ENCODE data around the gene PLEKHB1.
A peak's percentile ranks its signal among the peaks of the same experiment; 100 is the strongest.

The PLEKHB1 gene

GRCh38 chr11:73645972-73646631, at the start of gene PLEKHB1:
TSS of gene PLEKHB1 (plus strand) at chr11:73646581. CDS start at chr11:73646609, 28 bp downstream.
- peak within 1 kb of the TSS; percentile 19 for H2AFZ ChIP-seq
- no peak within 1 kb of the TSS for H3K9ac ChIP-seq
- H3K27ac ChIP-seq: no peak within 1 kb of the TSS
- no peaks in the 10 kb centered on the region for H3K27me3 ChIP-seq (ENCODE audit: control insufficient read depth, insufficient read depth, low read length)
- H3K9me3 ChIP-seq (ENCODE audit: control insufficient read depth, low read length): no peaks in the 10 kb centered on the region
- H3K4me2 ChIP-seq (ENCODE audit: low read length): peak within 1 kb of the TSS; percentile 68
- no peaks in the 10 kb centered on the region for H3K4me1 ChIP-seq
- no peaks in the 10 kb centered on the region for H3K79me2 ChIP-seq
- peak within 1 kb of the TSS; percentile 54 for H3K4me3 ChIP-seq (ENCODE audit: low read depth, low read length)
- no peak for TF ChIP-seq CTCF (IDR thresholded peaks at IDR 0.05)
- H3K36me3 ChIP-seq (ENCODE audit: control insufficient read depth, insufficient read depth, low read length): no peaks in the 10 kb centered on the region

GRCh38 chr11:73597336-73597955, 48.9 kb upstream of the PLEKHB1 start:
- H2AFZ ChIP-seq: peak overlapping the region; percentile 96
- H3K36me3 ChIP-seq (ENCODE audit: control insufficient read depth, insufficient read depth, low read length): no peaks in the 10 kb centered on the region
- H3K27me3 ChIP-seq (ENCODE audit: control insufficient read depth, insufficient read depth, low read length): no peaks in the 10 kb centered on the region
- peaks cover 2% of the 10 kb centered on the region for H3K4me1 ChIP-seq
- H3K4me2 ChIP-seq (ENCODE audit: low read length): peak overlapping the region; percentile 66
- H3K9ac ChIP-seq: no peak overlapping the region
- H3K27ac ChIP-seq: peak overlapping the region; percentile 77
- H3K4me3 ChIP-seq (ENCODE audit: low read depth, low read length): peak overlapping the region; percentile 56
- TF ChIP-seq CTCF (IDR thresholded peaks at IDR 0.05): no peak
- H3K79me2 ChIP-seq: peaks cover 2% of the 10 kb centered on the region
- no peaks in the 10 kb centered on the region for H3K9me3 ChIP-seq (ENCODE audit: control insufficient read depth, low read length)

GRCh38 chr11:73597956-73598718, 48.2 kb upstream of the PLEKHB1 start, which contains the start of gene FAM168A:
TSS of gene FAM168A (minus strand) at chr11:73598112. CDS start at chr11:73468474, 129,638 bp downstream.
- Histone ChIP-seq H2AFZ (peak within 1 kb of the TSS; percentile 96), H3K4me3 (ENCODE audit: low read depth, low read length) (peak within 1 kb of the TSS; percentile 56), H3K9ac (no peak within 1 kb of the TSS), H3K36me3 (ENCODE audit: control insufficient read depth, insufficient read depth, low read length) (no peaks in the 10 kb centered on the region), H3K4me2 (ENCODE audit: low read length) (peak within 1 kb of the TSS; percentile 66), H3K4me1 (peaks cover 2% of the 10 kb centered on the region), H3K9me3 (ENCODE audit: control insufficient read depth, low read length) (no peaks in the 10 kb centered on the region), H3K79me2 (peaks cover 2% of the 10 kb centered on the region), H3K27me3 (ENCODE audit: control insufficient read depth, insufficient read depth, low read length) (no peaks in the 10 kb centered on the region), H3K27ac (peak within 1 kb of the TSS; percentile 77)
- no peak for TF ChIP-seq CTCF (IDR thresholded peaks at IDR 0.05)

- Histone ChIP-seq H3K27ac (peak overlapping the region; percentile 77), H3K4me1 (peaks cover 2% of the 10 kb centered on the region), H3K4me2 (ENCODE audit: low read length) (peak overlapping the region; percentile 35), H2AFZ (peak overlapping the region; percentile 96), H3K79me2 (peaks cover 2% of the 10 kb centered on the region), H3K27me3 (ENCODE audit: control insufficient read depth, insufficient read depth, low read length) (no peaks in the 10 kb centered on the region), H3K9ac (no peak overlapping the region), H3K9me3 (ENCODE audit: control insufficient read depth, low read length) (no peaks in the 10 kb centered on the region), H3K36me3 (ENCODE audit: control insufficient read depth, insufficient read depth, low read length) (no peaks in the 10 kb centered on the region), H3K4me3 (ENCODE audit: low read depth, low read length) (peak overlapping the region; percentile 56)
- TF ChIP-seq CTCF (IDR thresholded peaks at IDR 0.05): no peak
Measured at GRCh38 chr11:73598719-73599379, 47.5 kb upstream of the PLEKHB1 start.

Data from parathyroid adenoma (tissue), 2 donors.